ENCODE results near the gene VGLL4.

The VGLL4 gene

GRCh38 chr3:11555211-11555782 lies 88.4 kb downstream of the VGLL4 start:
- no CpG with 5 or more reads among the region's 13 CpGs for WGBS (ENCODE audit: extremely low coverage, insufficient coverage, low lambda C conversion rate)
- Histone ChIP-seq H3K4me1 (ENCODE audit: control insufficient read depth, low read depth, low read length) (no peaks in the 10 kb centered on the region), H3K56ac (ENCODE audit: low read length) (no peak overlapping the region), H3K9ac (ENCODE audit: low read length) (no peak overlapping the region), H3K18ac (ENCODE audit: low read length) (no peak overlapping the region), H4K8ac (ENCODE audit: low read depth, low read length) (no peak overlapping the region), H3K4me2 (ENCODE audit: low read length) (no peak overlapping the region), H3K23ac (ENCODE audit: low read length) (no peak overlapping the region), H3K4ac (ENCODE audit: low read depth, low read length) (no peak overlapping the region), H2BK5ac (ENCODE audit: low read length) (no peak overlapping the region), H3K4me3 (ENCODE audit: low read length) (no peak overlapping the region), H2BK15ac (replicated peaks; ENCODE audit: low read depth) (no peak overlapping the region), H3K79me2 (ENCODE audit: control insufficient read depth, insufficient read depth, low read length) (no peaks in the 10 kb centered on the region), H2BK120ac (ENCODE audit: low read depth, low read length) (no peak overlapping the region), H3K79me1 (ENCODE audit: low read length) (peaks cover 3% of the 10 kb centered on the region), H2AK5ac (ENCODE audit: low read length) (no peak overlapping the region), H3K36me3 (ENCODE audit: control insufficient read depth, insufficient read depth, low read length) (peaks cover 2% of the 10 kb centered on the region), H3K27me3 (ENCODE audit: insufficient read depth, low read length, poor library complexity) (no peaks in the 10 kb centered on the region), H4K5ac (ENCODE audit: low read length) (no peak overlapping the region), H3K27ac (ENCODE audit: low read depth, low read length) (no peak overlapping the region)
- DNase-seq, result no peak

- Histone ChIP-seq H4K8ac (ENCODE audit: low read depth, low read length) (no peak overlapping the region), H2BK15ac (replicated peaks; ENCODE audit: low read depth) (no peak overlapping the region), H2BK120ac (ENCODE audit: low read depth, low read length) (no peak overlapping the region), H3K27me3 (ENCODE audit: insufficient read depth, low read length, poor library complexity) (no peaks in the 10 kb centered on the region), H3K4me3 (ENCODE audit: low read length) (no peak overlapping the region), H3K18ac (ENCODE audit: low read length) (no peak overlapping the region), H3K27ac (ENCODE audit: low read depth, low read length) (no peak overlapping the region), H3K36me3 (ENCODE audit: control insufficient read depth, insufficient read depth, low read length) (peaks cover 2% of the 10 kb centered on the region), H3K4me2 (ENCODE audit: low read length) (no peak overlapping the region), H2AK5ac (ENCODE audit: low read length) (no peak overlapping the region), H2BK5ac (ENCODE audit: low read length) (no peak overlapping the region), H3K79me2 (ENCODE audit: control insufficient read depth, insufficient read depth, low read length) (no peaks in the 10 kb centered on the region), H3K9ac (ENCODE audit: low read length) (no peak overlapping the region), H3K4me1 (ENCODE audit: control insufficient read depth, low read depth, low read length) (no peaks in the 10 kb centered on the region), H3K56ac (ENCODE audit: low read length) (no peak overlapping the region), H3K23ac (ENCODE audit: low read length) (no peak overlapping the region), H3K79me1 (ENCODE audit: low read length) (peaks cover 3% of the 10 kb centered on the region), H3K4ac (ENCODE audit: low read depth, low read length) (no peak overlapping the region), H4K5ac (ENCODE audit: low read length) (no peak overlapping the region)
- DNase-seq, result no peak
- WGBS (ENCODE audit: extremely low coverage, insufficient coverage, low lambda C conversion rate), result no CpG with 5 or more reads among the region's 12 CpGs
Observed at GRCh38 chr3:11554666-11555065, 89.0 kb downstream of the VGLL4 start.

- Histone ChIP-seq H3K4me3 (ENCODE audit: low read length) (no peak overlapping the region), H4K5ac (ENCODE audit: low read length) (no peak overlapping the region), H3K9ac (ENCODE audit: low read length) (no peak overlapping the region), H3K27ac (ENCODE audit: low read depth, low read length) (no peak overlapping the region), H3K23ac (ENCODE audit: low read length) (no peak overlapping the region), H3K18ac (ENCODE audit: low read length) (no peak overlapping the region), H2BK120ac (ENCODE audit: low read depth, low read length) (no peak overlapping the region), H3K4me1 (ENCODE audit: control insufficient read depth, low read depth, low read length) (no peaks in the 10 kb centered on the region), H3K4ac (ENCODE audit: low read depth, low read length) (no peak overlapping the region), H3K79me1 (ENCODE audit: low read length) (peaks cover 3% of the 10 kb centered on the region), H3K56ac (ENCODE audit: low read length) (no peak overlapping the region), H3K4me2 (ENCODE audit: low read length) (no peak overlapping the region), H4K8ac (ENCODE audit: low read depth, low read length) (no peak overlapping the region), H3K27me3 (ENCODE audit: insufficient read depth, low read length, poor library complexity) (no peaks in the 10 kb centered on the region), H3K36me3 (ENCODE audit: control insufficient read depth, insufficient read depth, low read length) (peaks cover 2% of the 10 kb centered on the region), H2AK5ac (ENCODE audit: low read length) (no peak overlapping the region), H2BK5ac (ENCODE audit: low read length) (no peak overlapping the region), H3K79me2 (ENCODE audit: control insufficient read depth, insufficient read depth, low read length) (no peaks in the 10 kb centered on the region), H2BK15ac (replicated peaks; ENCODE audit: low read depth) (no peak overlapping the region)
- DNase-seq, result no peak
- no CpG with 5 or more reads among the region's 3 CpGs for WGBS (ENCODE audit: extremely low coverage, insufficient coverage, low lambda C conversion rate)
Observed at GRCh38 chr3:11554236-11554610, 89.5 kb downstream of the VGLL4 start.

- no peak overlapping the region for H2BK15ac ChIP-seq (replicated peaks; ENCODE audit: low read depth)
- no peak overlapping the region for H2BK120ac ChIP-seq (ENCODE audit: low read depth, low read length)
- no CpG with 5 or more reads among the region's 17 CpGs for WGBS (ENCODE audit: extremely low coverage, insufficient coverage, low lambda C conversion rate)
- no peak overlapping the region for H3K23ac ChIP-seq (ENCODE audit: low read length)
- no peaks in the 10 kb centered on the region for H3K79me2 ChIP-seq (ENCODE audit: control insufficient read depth, insufficient read depth, low read length)
- no peak overlapping the region for H3K9ac ChIP-seq (ENCODE audit: low read length)
- no peak overlapping the region for H3K4me3 ChIP-seq (ENCODE audit: low read length)
- peaks cover 2% of the 10 kb centered on the region for H3K36me3 ChIP-seq (ENCODE audit: control insufficient read depth, insufficient read depth, low read length)
- no peaks in the 10 kb centered on the region for H3K4me1 ChIP-seq (ENCODE audit: control insufficient read depth, low read depth, low read length)
- no peak overlapping the region for H2AK5ac ChIP-seq (ENCODE audit: low read length)
- DNase-seq, result no peak
- H3K18ac ChIP-seq (ENCODE audit: low read length), result no peak overlapping the region
- H4K8ac ChIP-seq (ENCODE audit: low read depth, low read length), result no peak overlapping the region
- no peak overlapping the region for H2BK5ac ChIP-seq (ENCODE audit: low read length)
- no peak overlapping the region for H3K4ac ChIP-seq (ENCODE audit: low read depth, low read length)
- H3K56ac ChIP-seq (ENCODE audit: low read length), result no peak overlapping the region
- no peak overlapping the region for H3K4me2 ChIP-seq (ENCODE audit: low read length)
- no peak overlapping the region for H4K5ac ChIP-seq (ENCODE audit: low read length)
- no peaks in the 10 kb centered on the region for H3K27me3 ChIP-seq (ENCODE audit: insufficient read depth, low read length, poor library complexity)
- H3K79me1 ChIP-seq (ENCODE audit: low read length), result peaks cover 3% of the 10 kb centered on the region
- no peak overlapping the region for H3K27ac ChIP-seq (ENCODE audit: low read depth, low read length)
Observed at GRCh38 chr3:11553436-11554235, 90.1 kb downstream of the VGLL4 start.

- no peak overlapping the region for H2BK120ac ChIP-seq (ENCODE audit: low read depth, low read length)
- no peak overlapping the region for H4K8ac ChIP-seq (ENCODE audit: low read depth, low read length)
- H3K56ac ChIP-seq (ENCODE audit: low read length), result no peak overlapping the region
- no peak overlapping the region for H3K4me2 ChIP-seq (ENCODE audit: low read length)
- H3K36me3 ChIP-seq (ENCODE audit: control insufficient read depth, insufficient read depth, low read length), result no peaks in the 10 kb centered on the region
- H2BK5ac ChIP-seq (ENCODE audit: low read length), result no peak overlapping the region
- H3K9ac ChIP-seq (ENCODE audit: low read length), result no peak overlapping the region
- no peak overlapping the region for H2BK15ac ChIP-seq (replicated peaks; ENCODE audit: low read depth)
- H3K4me3 ChIP-seq (ENCODE audit: low read length), result no peak overlapping the region
- peaks cover 1% of the 10 kb centered on the region for H3K79me1 ChIP-seq (ENCODE audit: low read length)
- no peak overlapping the region for H2AK5ac ChIP-seq (ENCODE audit: low read length)
- H3K4me1 ChIP-seq (ENCODE audit: control insufficient read depth, low read depth, low read length), result no peaks in the 10 kb centered on the region
- WGBS (ENCODE audit: extremely low coverage, insufficient coverage, low lambda C conversion rate), result no CpG with 5 or more reads among the region's 16 CpGs
- no peak for DNase-seq
- no peaks in the 10 kb centered on the region for H3K79me2 ChIP-seq (ENCODE audit: control insufficient read depth, insufficient read depth, low read length)
- H4K5ac ChIP-seq (ENCODE audit: low read length), result no peak overlapping the region
- H3K27ac ChIP-seq (ENCODE audit: low read depth, low read length), result no peak overlapping the region
- H3K27me3 ChIP-seq (ENCODE audit: insufficient read depth, low read length, poor library complexity), result no peaks in the 10 kb centered on the region
- H3K4ac ChIP-seq (ENCODE audit: low read depth, low read length), result no peak overlapping the region
- no peak overlapping the region for H3K18ac ChIP-seq (ENCODE audit: low read length)
- H3K23ac ChIP-seq (ENCODE audit: low read length), result no peak overlapping the region
Observed at GRCh38 chr3:11552289-11553264, 91.1 kb downstream of the VGLL4 start.

Measured in mesendoderm (in vitro differentiated cells).